H9 (cell line): Measurements from ENCODE around the gene PDCD2. TPM values are rescaled to one million over a fixed set of nuclear protein-coding genes. Genes with fewer than 3 reads are reported as not detected.
A peak's percentile ranks its signal among the peaks of the same experiment; 100 is the strongest.

Source experiments
- DNase-seq: peaks from one replicate; pipeline ENCODE4 v3.0.0-alpha.2; 2017
- H2AFZ ChIP-seq: one replicate; pipeline ENCODE4 v1.6.1; 2013; ENCODE audit warnings: mild to moderate bottlenecking, low read length, control low read depth, moderate library complexity
- H2AK5ac ChIP-seq: 2 replicates; pipeline ENCODE4 v1.6.1; 2013; ENCODE audit warnings: low read length, control low read depth, mixed read lengths; ENCODE audit not compliant: insufficient read length
- H2BK120ac ChIP-seq: one replicate; pipeline ENCODE4 v1.6.1; 2013; ENCODE audit warnings: low read depth, mild to moderate bottlenecking, low read length, control low read depth, inconsistent platforms; ENCODE audit not compliant: poor library complexity, severe bottlenecking
- H2BK12ac ChIP-seq: 2 replicates; pipeline ENCODE4 v1.6.1; 2013; ENCODE audit warnings: low read length, control low read depth, mixed read lengths, low read depth; ENCODE audit not compliant: insufficient read length
- H2BK15ac ChIP-seq: 2 replicates; pipeline ENCODE4 v1.6.1; 2013; ENCODE audit warnings: low read depth, low read length, control low read depth
- H2BK20ac ChIP-seq: one replicate; pipeline ENCODE4 v1.6.1; 2013; ENCODE audit warnings: low read depth, mild to moderate bottlenecking, low read length, control low read depth, inconsistent platforms; ENCODE audit not compliant: poor library complexity, severe bottlenecking
- H2BK5ac ChIP-seq: 2 replicates; pipeline ENCODE4 v1.6.1; 2013; ENCODE audit warnings: low read length, control low read depth, mixed read lengths; ENCODE audit not compliant: insufficient read length
- H3K14ac ChIP-seq: 2 replicates; pipeline ENCODE4 v1.6.1; 2013; ENCODE audit warnings: low read length, control low read depth; ENCODE audit not compliant: insufficient read depth
- H3K18ac ChIP-seq: 2 replicates; pipeline ENCODE4 v1.6.1; 2013; ENCODE audit warnings: low read depth, mild to moderate bottlenecking, mixed read lengths, low read length, control low read depth; ENCODE audit not compliant: insufficient read length
- H3K23ac ChIP-seq: 2 replicates; pipeline ENCODE4 v1.6.1; 2013; ENCODE audit warnings: low read length, control low read depth, mixed read lengths, low read depth; ENCODE audit not compliant: insufficient read length
- H3K23me2 ChIP-seq: 2 replicates; pipeline ENCODE4 v1.6.1; 2013; ENCODE audit warnings: low read depth, mild to moderate bottlenecking, mixed read lengths, low read length, control low read depth; ENCODE audit not compliant: insufficient read length, poor library complexity, severe bottlenecking
- H3K27ac ChIP-seq: 2 replicates; pipeline ENCODE4 v1.5.1; 2013; ENCODE audit warnings: low read length, control low read depth, mixed read lengths, low read depth; ENCODE audit not compliant: insufficient read length
- H3K27me3 ChIP-seq: 2 replicates; pipeline ENCODE4 v1.6.1; 2013; ENCODE audit warnings: low read length, control low read depth, inconsistent platforms; ENCODE audit not compliant: insufficient read depth
- H3K4ac ChIP-seq: 2 replicates; pipeline ENCODE4 v1.6.1; 2013; ENCODE audit warnings: low read depth, mild to moderate bottlenecking, control low read depth, inconsistent platforms, low read length, moderate library complexity
- H3K4me1 ChIP-seq: 2 replicates; pipeline ENCODE4 v1.6.1; 2013; ENCODE audit warnings: low read length, control low read depth, inconsistent platforms; ENCODE audit not compliant: insufficient read depth
- H3K4me2 ChIP-seq: 2 replicates; pipeline ENCODE4 v1.6.1; 2013; ENCODE audit warnings: low read length, control low read depth, mixed read lengths; ENCODE audit not compliant: insufficient read length, insufficient read depth
- H3K56ac ChIP-seq: 2 replicates; pipeline ENCODE4 v1.6.1; 2013; ENCODE audit warnings: low read depth, mild to moderate bottlenecking, mixed read lengths, low read length, control low read depth; ENCODE audit not compliant: insufficient read length
- H3K79me1 ChIP-seq: 2 replicates; pipeline ENCODE4 v1.6.1; 2013; ENCODE audit warnings: low read depth, mild to moderate bottlenecking, moderate library complexity, low read length, control low read depth, inconsistent platforms; ENCODE audit not compliant: insufficient read depth, poor library complexity, severe bottlenecking
- H3K79me2 ChIP-seq: 2 replicates; pipeline ENCODE4 v1.6.1; 2013; ENCODE audit warnings: low read length, control low read depth, inconsistent platforms; ENCODE audit not compliant: insufficient read depth
- H3K9ac ChIP-seq: 2 replicates; pipeline ENCODE4 v1.6.1; 2013; ENCODE audit warnings: low read length, control low read depth, mixed read lengths; ENCODE audit not compliant: insufficient read length; ENCODE audit errors: extremely low read depth
- H3K9me3 ChIP-seq: one replicate; pipeline ENCODE4 v1.6.1; 2013; ENCODE audit warnings: low read depth, low read length, inconsistent platforms; ENCODE audit not compliant: control insufficient read depth
- H3T11ph ChIP-seq: one replicate; pipeline ENCODE4 v1.6.1; 2013; ENCODE audit warnings: mild to moderate bottlenecking, low read length, control low read depth, inconsistent platforms
- H4K20me1 ChIP-seq: one replicate; pipeline ENCODE4 v1.6.1; 2013; ENCODE audit not compliant: control insufficient read depth, insufficient read length, insufficient read depth
- H4K5ac ChIP-seq: 2 replicates; pipeline ENCODE4 v1.6.1; 2013; ENCODE audit warnings: low read depth, mild to moderate bottlenecking, mixed read lengths, low read length, control low read depth; ENCODE audit not compliant: insufficient read length
- H4K8ac ChIP-seq: replicated peaks from 2 replicates; pipeline ENCODE4 v1.6.1; 2013; ENCODE audit warnings: low read length, control low read depth, mixed read lengths, low read depth; ENCODE audit not compliant: insufficient read length
- H4K91ac ChIP-seq: 2 replicates; pipeline ENCODE4 v1.6.1; 2013; ENCODE audit warnings: low read depth, mild to moderate bottlenecking, moderate library complexity, mixed read lengths, low read length, control low read depth; ENCODE audit not compliant: insufficient read length
- H3K27ac Mint-ChIP-seq, 3 experiments: 2 replicates in 2 of 3; 3 replicates in 1 of 3; pipeline ENCODE4 v1.8.0; 2020 to 2021; ENCODE audit warnings: mixed read lengths in 3 of 3, mild to moderate bottlenecking in 1 of 3, moderate library complexity in 1 of 3
- H3K27me3 Mint-ChIP-seq: 2 replicates; pipeline ENCODE4 v1.8.0; 2021; ENCODE audit warnings: low read depth, mild to moderate bottlenecking, moderate library complexity, mixed read lengths
- H3K36me3 Mint-ChIP-seq, 3 experiments: 2 replicates in 2 of 3; 3 replicates in 1 of 3; pipeline ENCODE4 v1.8.0; 2020 to 2021; ENCODE audit warnings: low read depth in 3 of 3, mixed read lengths in 3 of 3; ENCODE audit not compliant: insufficient read depth in 1 of 3
- H3K4me1 Mint-ChIP-seq, 2 experiments: 2 replicates each; pipeline ENCODE4 v1.8.0; 2020; ENCODE audit warnings: mixed read lengths in 2 of 2
- H3K4me3 Mint-ChIP-seq, 2 experiments: 2 replicates in 1 of 2; 3 replicates in 1 of 2; pipeline ENCODE4 v1.8.0; 2020 to 2021; ENCODE audit warnings: mild to moderate bottlenecking in 2 of 2, mixed read lengths in 2 of 2, moderate library complexity in 1 of 2
- H3K9me3 Mint-ChIP-seq, 2 experiments: 2 replicates in 1 of 2; 3 replicates in 1 of 2; pipeline ENCODE4 v1.8.0; 2020; ENCODE audit warnings: mild to moderate bottlenecking in 2 of 2, mixed read lengths in 2 of 2, moderate library complexity in 1 of 2
- WGBS: extraction: QIAGEN DNeasy Blood & Tissue Kit; methylation state at CpG from one replicate; pipeline ENCODE4 v1.1.7; 2013; ENCODE audit warnings: missing lambda C conversion rate, low lambda C conversion rate, mixed read lengths; ENCODE audit not compliant: insufficient read length; ENCODE audit errors: extremely low coverage; 5-methylcytosine and 5-hydroxymethylcytosine counted together
- total RNA-seq: library from RNA; stranded (reverse); gene quantifications from 2 replicates; pipeline ENCODE4 v1.2.1, GENCODE V29; 2021
- TF ChIP-seq, protein P1 (sequence below): fragments of 200-600 bp; sonication (generic); conservative IDR thresholded peaks from 3 replicates; pipeline ENCODE4 v1.8.0; 2021; ENCODE audit warnings: antibody characterized with exemption, mild to moderate bottlenecking

Gene PDCD2
- total RNA-seq, 1 experiment from 2014 or later: 78.5 TPM

DNA sequence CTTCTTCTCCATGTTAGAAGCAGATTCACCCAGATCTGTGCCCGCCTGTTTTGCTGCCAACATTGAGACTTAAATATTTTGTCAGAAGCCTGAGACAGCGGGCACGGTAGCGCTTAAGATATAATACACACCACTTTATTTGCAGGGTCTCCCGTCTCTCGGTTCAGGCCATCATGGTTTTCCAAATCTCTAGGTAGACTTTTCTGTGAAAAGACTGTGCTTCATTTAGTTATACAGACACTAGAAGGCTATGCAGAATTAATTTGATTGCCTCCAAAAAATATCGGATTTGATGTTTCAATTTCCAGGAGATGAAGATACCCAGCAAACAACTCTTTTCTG is 29.7 kb downstream of the PDCD2 start:
- H3K9me3 Mint-ChIP-seq: no peaks in the 10 kb centered on the region
- no peak overlapping the region for H2BK12ac ChIP-seq
- DNase-seq: no peak
- H2BK20ac ChIP-seq: no peak overlapping the region
- no peaks in the 10 kb centered on the region for H3K4me1 ChIP-seq
- H3K4me1 Mint-ChIP-seq: peaks cover 13 to 16% of the 10 kb centered on the region in 2 experiments
- H2AK5ac ChIP-seq: no peak overlapping the region
- H3K27me3 Mint-ChIP-seq: no peaks in the 10 kb centered on the region
- H2BK5ac ChIP-seq: no peak overlapping the region
- no peak overlapping the region for H2BK15ac ChIP-seq
- peaks cover 4% of the 10 kb centered on the region for H3K23me2 ChIP-seq
- TF ChIP-seq, protein P1, sequence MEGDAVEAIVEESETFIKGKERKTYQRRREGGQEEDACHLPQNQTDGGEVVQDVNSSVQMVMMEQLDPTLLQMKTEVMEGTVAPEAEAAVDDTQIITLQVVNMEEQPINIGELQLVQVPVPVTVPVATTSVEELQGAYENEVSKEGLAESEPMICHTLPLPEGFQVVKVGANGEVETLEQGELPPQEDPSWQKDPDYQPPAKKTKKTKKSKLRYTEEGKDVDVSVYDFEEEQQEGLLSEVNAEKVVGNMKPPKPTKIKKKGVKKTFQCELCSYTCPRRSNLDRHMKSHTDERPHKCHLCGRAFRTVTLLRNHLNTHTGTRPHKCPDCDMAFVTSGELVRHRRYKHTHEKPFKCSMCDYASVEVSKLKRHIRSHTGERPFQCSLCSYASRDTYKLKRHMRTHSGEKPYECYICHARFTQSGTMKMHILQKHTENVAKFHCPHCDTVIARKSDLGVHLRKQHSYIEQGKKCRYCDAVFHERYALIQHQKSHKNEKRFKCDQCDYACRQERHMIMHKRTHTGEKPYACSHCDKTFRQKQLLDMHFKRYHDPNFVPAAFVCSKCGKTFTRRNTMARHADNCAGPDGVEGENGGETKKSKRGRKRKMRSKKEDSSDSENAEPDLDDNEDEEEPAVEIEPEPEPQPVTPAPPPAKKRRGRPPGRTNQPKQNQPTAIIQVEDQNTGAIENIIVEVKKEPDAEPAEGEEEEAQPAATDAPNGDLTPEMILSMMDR: no peak
- peaks cover 5 to 32% (median 19%) of the 10 kb centered on the region in 3 experiments; a peak in 6 of 7 replicates for H3K36me3 Mint-ChIP-seq
- peaks cover 7% of the 10 kb centered on the region for H3K79me1 ChIP-seq
- no peak overlapping the region for H3K4ac ChIP-seq
- no peak overlapping the region for H4K8ac ChIP-seq
- H3K27me3 ChIP-seq: no peaks in the 10 kb centered on the region
- H3K18ac ChIP-seq: no peak overlapping the region
- H4K91ac ChIP-seq: no peak overlapping the region
- H2BK120ac ChIP-seq: no peak overlapping the region
- H2AFZ ChIP-seq: no peak overlapping the region
- H3K56ac ChIP-seq: peak overlapping the region; percentile 0
- no CpG with 5 or more reads among the region's 7 CpGs for WGBS
- H4K5ac ChIP-seq: no peak overlapping the region
- H3K4me3 Mint-ChIP-seq: no peak overlapping the region
- H3K9me3 ChIP-seq: no peaks in the 10 kb centered on the region
- no peak overlapping the region for H3T11ph ChIP-seq
- peak overlapping the region; percentile 87 for H3K4me2 ChIP-seq
- H3K14ac ChIP-seq: no peak overlapping the region; the same call in 1 of the 2 replicates
- no peak overlapping the region for H3K23ac ChIP-seq
- no peaks in the 10 kb centered on the region for H4K20me1 ChIP-seq
- H3K27ac ChIP-seq: no peak overlapping the region
- peaks cover 43% of the 10 kb centered on the region for H3K79me2 ChIP-seq
- peak overlapping the region; percentile 89 for H3K9ac ChIP-seq
- no peak overlapping the region for H3K27ac Mint-ChIP-seq
